Adrenal gland (tissue), 5 donors: Measurements from ENCODE around the gene VPS29.
"Not testable (repeated sequence)": the region's sequence is repeated elsewhere in the genome, so short reads cannot be mapped to it uniquely, and the experiment has no call there.

ENCODE experiments used
- POLR2A ChIP-seq, 2 donors: fragments of 450-650 bp; IDR thresholded peaks; one replicate each; pipeline ENCODE4 v1.6.1; 2017; ENCODE audit warnings: antibody characterized with exemption in 2 of 2, mild to moderate bottlenecking in 2 of 2, moderate library complexity in 1 of 2
- TF ChIP-seq, protein P1 (sequence below), 6 experiments: fragments of 450-650 bp in 4 of 6; fragments of 200-600 bp in 2 of 6; sonication (generic) in 1 of 6; IDR thresholded peaks; 1 replicate in 5 of 6; 2 replicates in 1 of 6; pipeline versions ENCODE4 v1.5.1 to v1.8.0; 2016 to 2021; ENCODE audit warnings: antibody characterized with exemption in 6 of 6, mild to moderate bottlenecking in 2 of 6, moderate library complexity in 1 of 6
- donor health status: DM: no; HTN: no; CAD: no.

DNA sequence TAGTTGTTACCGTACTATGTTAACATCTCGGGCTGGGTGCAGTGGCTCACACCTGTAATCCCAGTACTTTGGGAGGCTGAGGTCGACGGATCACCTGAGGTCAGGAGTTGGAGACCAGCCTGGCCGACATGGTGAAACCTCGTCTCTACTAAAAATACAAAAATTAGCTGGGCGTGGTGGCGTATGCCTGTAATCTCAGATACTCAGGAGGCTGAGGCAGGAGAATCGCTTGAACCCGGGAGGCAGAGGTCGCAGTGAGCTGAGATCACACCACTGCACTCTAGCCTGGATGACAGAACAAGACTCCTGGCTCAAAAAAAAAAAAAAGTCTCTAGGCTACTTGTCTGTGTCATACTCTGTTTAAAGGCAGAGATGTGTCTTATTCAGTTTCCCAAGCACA lies 36.1 kb downstream of the VPS29 start:
- not testable (repeated sequence) for TF ChIP-seq POLR2A (IDR thresholded peaks at IDR 0.05)
- TF ChIP-seq, protein P1, sequence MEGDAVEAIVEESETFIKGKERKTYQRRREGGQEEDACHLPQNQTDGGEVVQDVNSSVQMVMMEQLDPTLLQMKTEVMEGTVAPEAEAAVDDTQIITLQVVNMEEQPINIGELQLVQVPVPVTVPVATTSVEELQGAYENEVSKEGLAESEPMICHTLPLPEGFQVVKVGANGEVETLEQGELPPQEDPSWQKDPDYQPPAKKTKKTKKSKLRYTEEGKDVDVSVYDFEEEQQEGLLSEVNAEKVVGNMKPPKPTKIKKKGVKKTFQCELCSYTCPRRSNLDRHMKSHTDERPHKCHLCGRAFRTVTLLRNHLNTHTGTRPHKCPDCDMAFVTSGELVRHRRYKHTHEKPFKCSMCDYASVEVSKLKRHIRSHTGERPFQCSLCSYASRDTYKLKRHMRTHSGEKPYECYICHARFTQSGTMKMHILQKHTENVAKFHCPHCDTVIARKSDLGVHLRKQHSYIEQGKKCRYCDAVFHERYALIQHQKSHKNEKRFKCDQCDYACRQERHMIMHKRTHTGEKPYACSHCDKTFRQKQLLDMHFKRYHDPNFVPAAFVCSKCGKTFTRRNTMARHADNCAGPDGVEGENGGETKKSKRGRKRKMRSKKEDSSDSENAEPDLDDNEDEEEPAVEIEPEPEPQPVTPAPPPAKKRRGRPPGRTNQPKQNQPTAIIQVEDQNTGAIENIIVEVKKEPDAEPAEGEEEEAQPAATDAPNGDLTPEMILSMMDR (IDR thresholded peaks at IDR 0.05) = not testable (repeated sequence)
